H9 (cell line): ENCODE data around the gene NUP205. TPM values are rescaled to one million over a fixed set of nuclear protein-coding genes. Genes with fewer than 3 reads are reported as not detected.

Experiments used
- DNase-seq: peaks from one replicate; pipeline ENCODE4 v3.0.0-alpha.2; 2017
- H2AFZ ChIP-seq: one replicate; pipeline ENCODE4 v1.6.1; 2013; ENCODE audit warnings: mild to moderate bottlenecking, low read length, control low read depth, moderate library complexity
- H2AK5ac ChIP-seq: 2 replicates; pipeline ENCODE4 v1.6.1; 2013; ENCODE audit warnings: low read length, control low read depth, mixed read lengths; ENCODE audit not compliant: insufficient read length
- H2BK120ac ChIP-seq: one replicate; pipeline ENCODE4 v1.6.1; 2013; ENCODE audit warnings: low read depth, mild to moderate bottlenecking, low read length, control low read depth, inconsistent platforms; ENCODE audit not compliant: poor library complexity, severe bottlenecking
- H2BK12ac ChIP-seq: 2 replicates; pipeline ENCODE4 v1.6.1; 2013; ENCODE audit warnings: low read length, control low read depth, mixed read lengths, low read depth; ENCODE audit not compliant: insufficient read length
- H2BK15ac ChIP-seq: 2 replicates; pipeline ENCODE4 v1.6.1; 2013; ENCODE audit warnings: low read depth, low read length, control low read depth
- H2BK20ac ChIP-seq: one replicate; pipeline ENCODE4 v1.6.1; 2013; ENCODE audit warnings: low read depth, mild to moderate bottlenecking, low read length, control low read depth, inconsistent platforms; ENCODE audit not compliant: poor library complexity, severe bottlenecking
- H2BK5ac ChIP-seq: 2 replicates; pipeline ENCODE4 v1.6.1; 2013; ENCODE audit warnings: low read length, control low read depth, mixed read lengths; ENCODE audit not compliant: insufficient read length
- H3K14ac ChIP-seq: 2 replicates; pipeline ENCODE4 v1.6.1; 2013; ENCODE audit warnings: low read length, control low read depth; ENCODE audit not compliant: insufficient read depth
- H3K18ac ChIP-seq: 2 replicates; pipeline ENCODE4 v1.6.1; 2013; ENCODE audit warnings: low read depth, mild to moderate bottlenecking, mixed read lengths, low read length, control low read depth; ENCODE audit not compliant: insufficient read length
- H3K23ac ChIP-seq: 2 replicates; pipeline ENCODE4 v1.6.1; 2013; ENCODE audit warnings: low read length, control low read depth, mixed read lengths, low read depth; ENCODE audit not compliant: insufficient read length
- H3K23me2 ChIP-seq: 2 replicates; pipeline ENCODE4 v1.6.1; 2013; ENCODE audit warnings: low read depth, mild to moderate bottlenecking, mixed read lengths, low read length, control low read depth; ENCODE audit not compliant: insufficient read length, poor library complexity, severe bottlenecking
- H3K27ac ChIP-seq: 2 replicates; pipeline ENCODE4 v1.5.1; 2013; ENCODE audit warnings: low read length, control low read depth, mixed read lengths, low read depth; ENCODE audit not compliant: insufficient read length
- H3K27me3 ChIP-seq: 2 replicates; pipeline ENCODE4 v1.6.1; 2013; ENCODE audit warnings: low read length, control low read depth, inconsistent platforms; ENCODE audit not compliant: insufficient read depth
- H3K4ac ChIP-seq: 2 replicates; pipeline ENCODE4 v1.6.1; 2013; ENCODE audit warnings: low read depth, mild to moderate bottlenecking, control low read depth, inconsistent platforms, low read length, moderate library complexity
- H3K4me1 ChIP-seq: 2 replicates; pipeline ENCODE4 v1.6.1; 2013; ENCODE audit warnings: low read length, control low read depth, inconsistent platforms; ENCODE audit not compliant: insufficient read depth
- H3K4me2 ChIP-seq: 2 replicates; pipeline ENCODE4 v1.6.1; 2013; ENCODE audit warnings: low read length, control low read depth, mixed read lengths; ENCODE audit not compliant: insufficient read length, insufficient read depth
- H3K56ac ChIP-seq: 2 replicates; pipeline ENCODE4 v1.6.1; 2013; ENCODE audit warnings: low read depth, mild to moderate bottlenecking, mixed read lengths, low read length, control low read depth; ENCODE audit not compliant: insufficient read length
- H3K79me1 ChIP-seq: 2 replicates; pipeline ENCODE4 v1.6.1; 2013; ENCODE audit warnings: low read depth, mild to moderate bottlenecking, moderate library complexity, low read length, control low read depth, inconsistent platforms; ENCODE audit not compliant: insufficient read depth, poor library complexity, severe bottlenecking
- H3K79me2 ChIP-seq: 2 replicates; pipeline ENCODE4 v1.6.1; 2013; ENCODE audit warnings: low read length, control low read depth, inconsistent platforms; ENCODE audit not compliant: insufficient read depth
- H3K9ac ChIP-seq: 2 replicates; pipeline ENCODE4 v1.6.1; 2013; ENCODE audit warnings: low read length, control low read depth, mixed read lengths; ENCODE audit not compliant: insufficient read length; ENCODE audit errors: extremely low read depth
- H3K9me3 ChIP-seq: one replicate; pipeline ENCODE4 v1.6.1; 2013; ENCODE audit warnings: low read depth, low read length, inconsistent platforms; ENCODE audit not compliant: control insufficient read depth
- H3T11ph ChIP-seq: one replicate; pipeline ENCODE4 v1.6.1; 2013; ENCODE audit warnings: mild to moderate bottlenecking, low read length, control low read depth, inconsistent platforms
- H4K20me1 ChIP-seq: one replicate; pipeline ENCODE4 v1.6.1; 2013; ENCODE audit not compliant: control insufficient read depth, insufficient read length, insufficient read depth
- H4K5ac ChIP-seq: 2 replicates; pipeline ENCODE4 v1.6.1; 2013; ENCODE audit warnings: low read depth, mild to moderate bottlenecking, mixed read lengths, low read length, control low read depth; ENCODE audit not compliant: insufficient read length
- H4K8ac ChIP-seq: replicated peaks from 2 replicates; pipeline ENCODE4 v1.6.1; 2013; ENCODE audit warnings: low read length, control low read depth, mixed read lengths, low read depth; ENCODE audit not compliant: insufficient read length
- H4K91ac ChIP-seq: 2 replicates; pipeline ENCODE4 v1.6.1; 2013; ENCODE audit warnings: low read depth, mild to moderate bottlenecking, moderate library complexity, mixed read lengths, low read length, control low read depth; ENCODE audit not compliant: insufficient read length
- H3K27ac Mint-ChIP-seq, 3 experiments: 2 replicates in 2 of 3; 3 replicates in 1 of 3; pipeline ENCODE4 v1.8.0; 2020 to 2021; ENCODE audit warnings: mixed read lengths in 3 of 3, mild to moderate bottlenecking in 1 of 3, moderate library complexity in 1 of 3
- H3K27me3 Mint-ChIP-seq: 2 replicates; pipeline ENCODE4 v1.8.0; 2021; ENCODE audit warnings: low read depth, mild to moderate bottlenecking, moderate library complexity, mixed read lengths
- H3K36me3 Mint-ChIP-seq, 3 experiments: 2 replicates in 2 of 3; 3 replicates in 1 of 3; pipeline ENCODE4 v1.8.0; 2020 to 2021; ENCODE audit warnings: low read depth in 3 of 3, mixed read lengths in 3 of 3; ENCODE audit not compliant: insufficient read depth in 1 of 3
- H3K4me1 Mint-ChIP-seq, 2 experiments: 2 replicates each; pipeline ENCODE4 v1.8.0; 2020; ENCODE audit warnings: mixed read lengths in 2 of 2
- H3K4me3 Mint-ChIP-seq, 2 experiments: 2 replicates in 1 of 2; 3 replicates in 1 of 2; pipeline ENCODE4 v1.8.0; 2020 to 2021; ENCODE audit warnings: mild to moderate bottlenecking in 2 of 2, mixed read lengths in 2 of 2, moderate library complexity in 1 of 2
- H3K9me3 Mint-ChIP-seq, 2 experiments: 2 replicates in 1 of 2; 3 replicates in 1 of 2; pipeline ENCODE4 v1.8.0; 2020; ENCODE audit warnings: mild to moderate bottlenecking in 2 of 2, mixed read lengths in 2 of 2, moderate library complexity in 1 of 2
- CTCF ChIP-seq: fragments of 200-600 bp; sonication (generic); conservative IDR thresholded peaks from 3 replicates; pipeline ENCODE4 v1.8.0; 2021; ENCODE audit warnings: antibody characterized with exemption, mild to moderate bottlenecking
- WGBS: extraction: QIAGEN DNeasy Blood & Tissue Kit; methylation state at CpG from one replicate; pipeline ENCODE4 v1.1.7; 2013; ENCODE audit warnings: missing lambda C conversion rate, low lambda C conversion rate, mixed read lengths; ENCODE audit not compliant: insufficient read length; ENCODE audit errors: extremely low coverage; 5-methylcytosine and 5-hydroxymethylcytosine counted together
- total RNA-seq: library from RNA; stranded (reverse); gene quantifications from 2 replicates; pipeline ENCODE4 v1.2.1, GENCODE V29; 2021

NUP205 gene
- total RNA-seq, 1 experiment from 2014 or later = 158 TPM

GRCh38 chr7:135687466-135687865 is 129.7 kb downstream of the NUP205 start:
- Histone ChIP-seq H2BK20ac (no peak overlapping the region), H3K56ac (no peak overlapping the region), H4K20me1 (no peaks in the 10 kb centered on the region), H3K27me3 (no peaks in the 10 kb centered on the region), H3T11ph (no peak overlapping the region), H4K8ac (no peak overlapping the region), H3K4me2 (no peak overlapping the region), H2BK120ac (no peak overlapping the region), H3K23ac (no peak overlapping the region), H2AFZ (no peak overlapping the region), H3K9ac (no peak overlapping the region), H3K27ac (no peak overlapping the region), H3K79me1 (no peaks in the 10 kb centered on the region), H3K14ac (no peak overlapping the region), H3K79me2 (no peaks in the 10 kb centered on the region), H2BK15ac (no peak overlapping the region), H2BK12ac (no peak overlapping the region), H4K91ac (no peak overlapping the region), H3K4me1 (no peaks in the 10 kb centered on the region; the same call in 1 of the 2 replicates), H3K23me2 (no peaks in the 10 kb centered on the region), H2BK5ac (no peak overlapping the region), H3K9me3 (no peaks in the 10 kb centered on the region), H3K18ac (no peak overlapping the region), H3K4ac (no peak overlapping the region), H2AK5ac (no peak overlapping the region), H4K5ac (no peak overlapping the region)
- no CpG with 5 or more reads among the region's 1 CpG for WGBS
- Mint-ChIP-seq H3K4me1 (peaks cover 0 to 6% of the 10 kb centered on the region in 2 experiments; a peak in 1 of 4 replicates), H3K27ac (no peak overlapping the region), H3K9me3 (no peaks in the 10 kb centered on the region), H3K27me3 (no peaks in the 10 kb centered on the region), H3K36me3 (peaks cover 0 to 19% (median 8%) of the 10 kb centered on the region in 3 experiments; a peak in 4 of 7 replicates), H3K4me3 (no peak overlapping the region)
- no peak for DNase-seq
- no peak for TF ChIP-seq CTCF
